Mesothelial cell of epicardium (in vitro differentiated cells): Measurements from ENCODE around the gene ARMH4. TPM values are rescaled to one million over a fixed set of nuclear protein-coding genes. Genes with fewer than 3 reads are reported as not detected.

Experiments
- DNase-seq, 2 experiments: peaks; one replicate each; pipeline ENCODE4 v3.0.0; 2021; ENCODE audit warnings: low spot score in 2 of 2; ENCODE audit not compliant: unreplicated experiment in 2 of 2
- H3K27ac Mint-ChIP-seq: 2 replicates; pipeline ENCODE4 v1.8.0; 2021; ENCODE audit warnings: mixed read lengths
- H3K27me3 Mint-ChIP-seq: 2 replicates; pipeline ENCODE4 v1.8.0; 2021; ENCODE audit warnings: low read depth, mixed read lengths
- H3K36me3 Mint-ChIP-seq: 2 replicates; pipeline ENCODE4 v1.8.0; 2021; ENCODE audit warnings: mixed read lengths
- H3K4me1 Mint-ChIP-seq: 2 replicates; pipeline ENCODE4 v1.8.0; 2021; ENCODE audit warnings: mixed read lengths
- H3K4me3 Mint-ChIP-seq: 2 replicates; pipeline ENCODE4 v1.8.0; 2021; ENCODE audit warnings: mild to moderate bottlenecking, moderate library complexity, mixed read lengths
- H3K9me3 Mint-ChIP-seq: 2 replicates; pipeline ENCODE4 v1.8.0; 2021; ENCODE audit warnings: mixed read lengths
- total RNA-seq: library from RNA; stranded (reverse); gene quantifications from 3 replicates; pipeline ENCODE4 v1.2.1, GENCODE V29; 2021
- TF ChIP-seq, protein P1 (sequence below): fragments of 200-600 bp; sonication (generic); IDR thresholded peaks from one replicate; pipeline ENCODE4 v1.5.0; 2021; ENCODE audit warnings: antibody characterized with exemption; ENCODE audit not compliant: unreplicated experiment

The ARMH4 gene
- total RNA-seq, 1 donor from 2014 or later, result 19.8 TPM

- no peak for DNase-seq
- Mint-ChIP-seq H3K9me3 (no peaks in the 10 kb centered on the region), H3K36me3 (no peaks in the 10 kb centered on the region), H3K4me3 (no peak overlapping the region), H3K27me3 (peaks cover 2% of the 10 kb centered on the region), H3K27ac (no peak overlapping the region), H3K4me1 (no peaks in the 10 kb centered on the region)
- TF ChIP-seq, protein P1, sequence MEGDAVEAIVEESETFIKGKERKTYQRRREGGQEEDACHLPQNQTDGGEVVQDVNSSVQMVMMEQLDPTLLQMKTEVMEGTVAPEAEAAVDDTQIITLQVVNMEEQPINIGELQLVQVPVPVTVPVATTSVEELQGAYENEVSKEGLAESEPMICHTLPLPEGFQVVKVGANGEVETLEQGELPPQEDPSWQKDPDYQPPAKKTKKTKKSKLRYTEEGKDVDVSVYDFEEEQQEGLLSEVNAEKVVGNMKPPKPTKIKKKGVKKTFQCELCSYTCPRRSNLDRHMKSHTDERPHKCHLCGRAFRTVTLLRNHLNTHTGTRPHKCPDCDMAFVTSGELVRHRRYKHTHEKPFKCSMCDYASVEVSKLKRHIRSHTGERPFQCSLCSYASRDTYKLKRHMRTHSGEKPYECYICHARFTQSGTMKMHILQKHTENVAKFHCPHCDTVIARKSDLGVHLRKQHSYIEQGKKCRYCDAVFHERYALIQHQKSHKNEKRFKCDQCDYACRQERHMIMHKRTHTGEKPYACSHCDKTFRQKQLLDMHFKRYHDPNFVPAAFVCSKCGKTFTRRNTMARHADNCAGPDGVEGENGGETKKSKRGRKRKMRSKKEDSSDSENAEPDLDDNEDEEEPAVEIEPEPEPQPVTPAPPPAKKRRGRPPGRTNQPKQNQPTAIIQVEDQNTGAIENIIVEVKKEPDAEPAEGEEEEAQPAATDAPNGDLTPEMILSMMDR, result no peak
Observed at GRCh38 chr14:58177125-58177524, 25.1 kb upstream of the ARMH4 start.

- H3K4me1 Mint-ChIP-seq, result peaks cover 9% of the 10 kb centered on the region
- H3K27ac Mint-ChIP-seq, result no peak overlapping the region
- H3K4me3 Mint-ChIP-seq, result no peak overlapping the region
- TF ChIP-seq, protein P1, result no peak
- DNase-seq, result peak; percentile 25 to 55
- H3K9me3 Mint-ChIP-seq, result no peaks in the 10 kb centered on the region
- H3K27me3 Mint-ChIP-seq, result peaks cover 1% of the 10 kb centered on the region
- H3K36me3 Mint-ChIP-seq, result no peaks in the 10 kb centered on the region
Observed at GRCh38 chr14:58171090-58171489, 19.1 kb upstream of the ARMH4 start.

DNA sequence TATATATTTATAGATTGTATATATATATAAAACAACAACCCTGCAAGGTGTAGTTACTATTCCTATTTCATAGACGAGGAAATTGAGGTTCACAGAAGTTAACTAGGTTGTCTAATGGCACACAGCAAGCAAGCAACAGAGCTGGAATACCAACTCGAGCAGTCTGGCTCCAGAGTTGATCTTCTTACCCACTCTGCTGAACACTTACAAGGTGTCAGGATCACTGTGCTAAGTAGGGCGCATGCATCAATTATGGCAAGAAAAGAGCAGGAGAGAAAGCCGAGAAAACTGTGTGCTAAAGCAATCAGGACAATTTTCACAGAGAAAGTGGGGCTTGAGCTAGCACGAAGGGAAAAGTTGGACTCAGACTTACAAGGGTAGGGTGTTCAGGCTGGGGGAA, 15.9 kb upstream of the ARMH4 start:
- no peak overlapping the region for H3K4me3 Mint-ChIP-seq
- TF ChIP-seq, protein P1, result no peak
- peaks cover 1% of the 10 kb centered on the region for H3K27me3 Mint-ChIP-seq
- no peak for DNase-seq
- H3K27ac Mint-ChIP-seq, result no peak overlapping the region
- H3K36me3 Mint-ChIP-seq, result no peaks in the 10 kb centered on the region
- no peaks in the 10 kb centered on the region for H3K9me3 Mint-ChIP-seq
- H3K4me1 Mint-ChIP-seq, result peaks cover 9% of the 10 kb centered on the region

GRCh38 chr14:58167057-58167456, 15.0 kb upstream of the ARMH4 start:
- Mint-ChIP-seq H3K36me3 (no peaks in the 10 kb centered on the region), H3K27ac (no peak overlapping the region), H3K27me3 (peaks cover 1% of the 10 kb centered on the region), H3K4me1 (peaks cover 9% of the 10 kb centered on the region), H3K9me3 (no peaks in the 10 kb centered on the region), H3K4me3 (no peak overlapping the region)
- DNase-seq, result no peak
- TF ChIP-seq, protein P1, result no peak

DNA sequence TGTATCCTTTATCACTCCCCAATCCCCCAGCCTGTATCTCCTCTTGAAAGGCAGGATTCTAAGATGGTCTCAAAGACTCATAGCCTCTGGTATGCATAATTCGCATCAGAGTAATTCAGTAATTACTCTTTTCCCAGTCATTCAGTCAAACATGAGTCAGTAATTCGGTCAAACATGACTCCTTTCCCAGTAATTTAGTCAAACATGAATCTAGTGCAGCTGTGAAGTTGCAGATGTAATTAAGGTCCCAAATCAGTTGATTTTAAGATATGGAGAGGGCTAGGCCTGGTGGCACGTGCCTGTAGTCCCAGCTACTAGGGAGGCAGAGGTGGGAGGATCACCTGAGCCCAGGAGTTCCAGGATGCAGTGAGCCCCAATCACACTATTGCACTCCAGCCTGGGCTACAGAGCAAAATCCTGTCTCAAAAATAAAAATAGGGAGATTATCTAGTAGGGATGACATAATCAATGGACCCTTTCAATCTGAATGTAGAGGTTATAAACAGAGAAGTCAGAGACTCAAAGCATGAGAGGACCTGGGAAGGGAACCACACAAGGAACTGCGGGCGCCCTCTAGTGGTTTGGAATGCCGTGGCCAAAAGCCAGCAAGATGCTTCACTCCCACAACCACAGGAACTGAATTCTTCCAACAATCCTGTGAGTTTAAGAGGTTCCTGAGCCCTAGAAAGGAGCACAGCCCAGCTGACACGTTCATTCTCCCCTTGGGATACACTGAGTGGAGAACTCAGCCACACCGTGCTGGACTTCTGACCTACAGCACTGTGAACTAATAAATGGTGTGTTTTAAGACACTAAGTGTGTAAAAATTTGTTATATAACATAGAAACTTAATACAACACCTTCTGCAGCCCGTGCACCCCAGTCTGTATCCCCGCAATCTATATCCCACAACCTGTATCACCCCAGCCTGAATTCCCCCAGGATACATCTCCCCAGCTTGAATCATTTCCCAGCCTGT, 14.3 kb upstream of the ARMH4 start:
- TF ChIP-seq, protein P1, result peak; percentile 74
- H3K9me3 Mint-ChIP-seq, result no peaks in the 10 kb centered on the region
- H3K4me3 Mint-ChIP-seq, result no peak overlapping the region
- H3K27me3 Mint-ChIP-seq, result peaks cover 2% of the 10 kb centered on the region
- DNase-seq, result peak; percentile 66 to 91
- no peaks in the 10 kb centered on the region for H3K36me3 Mint-ChIP-seq
- H3K27ac Mint-ChIP-seq, result no peak overlapping the region
- H3K4me1 Mint-ChIP-seq, result peaks cover 7% of the 10 kb centered on the region
